MCF 10A (cell line): ENCODE results near the gene C14orf93. TPM values are rescaled to one million over a fixed set of nuclear protein-coding genes. Genes with fewer than 3 reads are reported as not detected.
A peak's percentile ranks its signal among the peaks of the same experiment; 100 is the strongest.

Source experiments
- BruUV-seq: library from RNA; stranded (reverse); fragments of 400-500 nt; replicated peaks from 2 replicates; lab custom pipeline; 2021; lab: Mats Ljungman, UMichigan
- CTCF ChIA-PET: fragments of 300-600 bp; sonication (Branson Sonifier 250); formaldehyde crosslinking; extraction: SDS; loops from one replicate; lab custom pipeline; 2021; ENCODE audit warnings: antibody characterized with exemption, inconsistent platforms; lab: Yijun Ruan, JAX
- POLR2A ChIA-PET: fragments of 300-600, 350-650 bp; sonication (Branson Sonifier 250); formaldehyde crosslinking; extraction: SDS; loops from one replicate; lab custom pipeline; 2020; ENCODE audit warnings: antibody characterized with exemption, inconsistent platforms; lab: Yijun Ruan, JAX
- DNase-seq: peaks from one replicate; pipeline ENCODE4 v3.0.0-alpha.2; 2018; ENCODE audit not compliant: unreplicated experiment
- H3K27ac Mint-ChIP-seq: one replicate; pipeline ENCODE4 v1.8.0; 2022; ENCODE audit warnings: mild to moderate bottlenecking, low read depth, mixed read lengths; ENCODE audit not compliant: unreplicated experiment
- H3K27me3 Mint-ChIP-seq: one replicate; pipeline ENCODE4 v1.8.0; 2022; ENCODE audit warnings: mixed read lengths; ENCODE audit not compliant: insufficient read depth, unreplicated experiment
- H3K36me3 Mint-ChIP-seq: one replicate; pipeline ENCODE4 v1.8.0; 2022; ENCODE audit warnings: mild to moderate bottlenecking, moderate library complexity, mixed read lengths; ENCODE audit not compliant: insufficient read depth, unreplicated experiment
- H3K4me1 Mint-ChIP-seq: one replicate; pipeline ENCODE4 v1.8.0; 2022; ENCODE audit warnings: mixed read lengths; ENCODE audit not compliant: insufficient read depth, unreplicated experiment
- H3K4me3 Mint-ChIP-seq: one replicate; pipeline ENCODE4 v1.8.0; 2022; ENCODE audit warnings: mild to moderate bottlenecking, moderate library complexity, mixed read lengths; ENCODE audit not compliant: unreplicated experiment
- H3K9me3 Mint-ChIP-seq: one replicate; pipeline ENCODE4 v1.8.0; 2022; ENCODE audit warnings: mixed read lengths; ENCODE audit not compliant: unreplicated experiment
- intact Hi-C: fragments of 100-400 bp; cut with micrococcal nuclease; formaldehyde crosslinking; loops from 2 replicates; pipeline ENCODE4 v1.14.1; 2022
- total RNA-seq: library from RNA; stranded (reverse); gene quantifications from 2 replicates; pipeline ENCODE4 v1.2.3, GENCODE V29; 2022
- TF ChIP-seq, protein P1 (sequence below): fragments of 200-600 bp; IDR thresholded peaks from one replicate; pipeline ENCODE4 v1.8.0; 2022; ENCODE audit warnings: antibody characterized with exemption, mild to moderate bottlenecking; ENCODE audit not compliant: unreplicated experiment

Gene C14orf93
- total RNA-seq, 1 experiment from 2014 or later, result 6.1 TPM

DNA sequence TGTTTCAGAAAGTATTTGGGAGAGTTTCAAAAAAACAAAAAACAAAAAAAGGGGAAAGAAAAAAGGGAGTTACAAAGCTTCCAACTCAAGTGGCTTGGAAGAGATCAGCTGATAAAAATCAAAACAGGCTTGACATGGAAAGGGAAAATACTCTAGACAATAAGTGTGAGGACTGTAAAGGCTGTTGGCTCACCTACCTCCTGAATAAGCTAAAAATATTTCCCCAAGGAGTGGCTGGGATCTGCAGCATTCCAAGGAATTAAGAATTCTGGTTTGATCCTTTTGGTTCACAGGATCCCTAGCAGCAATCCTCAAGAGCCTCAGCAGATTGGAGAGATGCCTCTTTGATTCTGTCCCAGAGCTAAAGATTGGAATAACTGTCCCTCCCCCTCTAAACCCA, 16.4 kb downstream of the C14orf93 start:
- H3K36me3 Mint-ChIP-seq, result peaks cover 39% of the 10 kb centered on the region
- DNase-seq, result no peak
- H3K4me3 Mint-ChIP-seq, result no peak overlapping the region
- H3K4me1 Mint-ChIP-seq, result peaks cover 16% of the 10 kb centered on the region
- CTCF ChIA-PET, result interaction anchor here (0.6 to 24.6 kb wide), 19 partner anchors 8 to 380 kb away, joined by 3 to 620 read pairs (median 4); partner anchors contain the start of genes AJUBA and CDH24
- POLR2A ChIA-PET, result interaction anchor here (0.6 to 1.7 kb wide), 5 partner anchors 11 to 206 kb away, joined by 3 to 11 read pairs (median 4); partner anchors contain the start of gene AJUBA
- TF ChIP-seq, protein P1, sequence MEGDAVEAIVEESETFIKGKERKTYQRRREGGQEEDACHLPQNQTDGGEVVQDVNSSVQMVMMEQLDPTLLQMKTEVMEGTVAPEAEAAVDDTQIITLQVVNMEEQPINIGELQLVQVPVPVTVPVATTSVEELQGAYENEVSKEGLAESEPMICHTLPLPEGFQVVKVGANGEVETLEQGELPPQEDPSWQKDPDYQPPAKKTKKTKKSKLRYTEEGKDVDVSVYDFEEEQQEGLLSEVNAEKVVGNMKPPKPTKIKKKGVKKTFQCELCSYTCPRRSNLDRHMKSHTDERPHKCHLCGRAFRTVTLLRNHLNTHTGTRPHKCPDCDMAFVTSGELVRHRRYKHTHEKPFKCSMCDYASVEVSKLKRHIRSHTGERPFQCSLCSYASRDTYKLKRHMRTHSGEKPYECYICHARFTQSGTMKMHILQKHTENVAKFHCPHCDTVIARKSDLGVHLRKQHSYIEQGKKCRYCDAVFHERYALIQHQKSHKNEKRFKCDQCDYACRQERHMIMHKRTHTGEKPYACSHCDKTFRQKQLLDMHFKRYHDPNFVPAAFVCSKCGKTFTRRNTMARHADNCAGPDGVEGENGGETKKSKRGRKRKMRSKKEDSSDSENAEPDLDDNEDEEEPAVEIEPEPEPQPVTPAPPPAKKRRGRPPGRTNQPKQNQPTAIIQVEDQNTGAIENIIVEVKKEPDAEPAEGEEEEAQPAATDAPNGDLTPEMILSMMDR, result no peak
- intact Hi-C loops, result no loop called here
- no peak overlapping the region for H3K27ac Mint-ChIP-seq
- no TSS peak for BruUV-seq
- no peaks in the 10 kb centered on the region for H3K9me3 Mint-ChIP-seq
- H3K27me3 Mint-ChIP-seq, result no peaks in the 10 kb centered on the region

DNA sequence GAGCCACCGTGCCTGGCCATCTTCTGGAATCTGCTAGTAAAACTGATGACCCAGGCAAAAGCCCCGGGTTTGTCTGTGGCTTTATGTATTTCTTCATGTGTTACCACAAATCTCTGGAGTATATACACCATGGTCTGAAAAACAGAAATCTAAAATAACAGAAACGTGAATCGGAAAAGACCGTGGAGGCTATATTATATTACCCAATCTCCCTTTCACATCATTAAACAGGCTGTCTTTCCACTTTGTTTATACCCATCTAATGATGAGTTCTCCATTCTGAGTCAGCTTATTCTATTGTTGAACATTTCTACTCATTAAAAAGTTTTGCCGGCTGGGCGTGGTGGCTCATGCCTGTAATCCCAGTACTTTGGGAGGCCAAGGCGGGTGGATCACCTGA, 18.1 kb downstream of the C14orf93 start:
- DNase-seq, result no peak
- H3K36me3 Mint-ChIP-seq, result peaks cover 46% of the 10 kb centered on the region
- H3K27me3 Mint-ChIP-seq, result no peaks in the 10 kb centered on the region
- peaks cover 16% of the 10 kb centered on the region for H3K4me1 Mint-ChIP-seq
- no peak overlapping the region for H3K27ac Mint-ChIP-seq
- no peak overlapping the region for H3K4me3 Mint-ChIP-seq
- BruUV-seq, result no TSS peak
- intact Hi-C loops, result no loop called here
- H3K9me3 Mint-ChIP-seq, result no peaks in the 10 kb centered on the region
- CTCF ChIA-PET, result interaction anchor here (0.7 to 24.6 kb wide), 3 partner anchors 14 to 91 kb away, joined by 4 to 620 read pairs (median 8); partner anchors contain the start of gene CDH24
- POLR2A ChIA-PET, result interaction anchor here (1.1 kb wide), 1 partner anchor 14 kb away, joined by 4 read pairs; no protein-coding TSS in a partner anchor
- TF ChIP-seq, protein P1, result no peak

DNA sequence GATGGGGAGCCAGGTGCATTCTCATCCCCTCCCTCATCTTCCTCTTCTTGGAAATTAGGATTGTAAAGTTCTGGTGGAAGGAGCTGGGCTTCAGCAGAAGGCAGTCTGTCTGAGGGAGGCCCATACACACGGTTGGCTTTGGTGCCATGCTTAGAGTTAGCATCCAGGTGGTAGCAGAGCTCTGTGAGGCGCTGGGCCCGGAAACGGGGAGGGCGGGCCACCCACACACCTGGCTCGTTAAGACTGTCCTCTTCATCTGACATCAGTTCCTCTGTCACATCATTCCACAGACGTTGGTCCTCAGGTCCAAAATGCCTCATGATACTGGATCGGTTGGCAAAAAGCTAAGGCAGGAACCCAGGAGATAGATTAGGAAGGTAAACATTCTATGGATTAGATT, 22.7 kb downstream of the C14orf93 start:
- Mint-ChIP-seq H3K4me3 (no peak overlapping the region), H3K4me1 (peaks cover 6% of the 10 kb centered on the region), H3K9me3 (no peaks in the 10 kb centered on the region), H3K27me3 (no peaks in the 10 kb centered on the region), H3K27ac (no peak overlapping the region), H3K36me3 (peaks cover 39% of the 10 kb centered on the region)
- intact Hi-C loops, result no loop called here
- DNase-seq, result no peak
- no TSS peak for BruUV-seq
- TF ChIP-seq, protein P1, result no peak
- POLR2A ChIA-PET, result interaction anchor here (0.9 to 12.7 kb wide), 13 partner anchors 10 to 108 kb away, joined by 3 to 133 read pairs (median 9); partner anchors contain the start of genes ACIN1, C14orf119, CDH24 and HAUS4
- CTCF ChIA-PET, result interaction anchor here (0.6 to 24.6 kb wide), 26 partner anchors 10 to 148 kb away, joined by 3 to 620 read pairs (median 12); partner anchors contain the start of genes ACIN1, CDH24, HAUS4 and PRMT5

DNA sequence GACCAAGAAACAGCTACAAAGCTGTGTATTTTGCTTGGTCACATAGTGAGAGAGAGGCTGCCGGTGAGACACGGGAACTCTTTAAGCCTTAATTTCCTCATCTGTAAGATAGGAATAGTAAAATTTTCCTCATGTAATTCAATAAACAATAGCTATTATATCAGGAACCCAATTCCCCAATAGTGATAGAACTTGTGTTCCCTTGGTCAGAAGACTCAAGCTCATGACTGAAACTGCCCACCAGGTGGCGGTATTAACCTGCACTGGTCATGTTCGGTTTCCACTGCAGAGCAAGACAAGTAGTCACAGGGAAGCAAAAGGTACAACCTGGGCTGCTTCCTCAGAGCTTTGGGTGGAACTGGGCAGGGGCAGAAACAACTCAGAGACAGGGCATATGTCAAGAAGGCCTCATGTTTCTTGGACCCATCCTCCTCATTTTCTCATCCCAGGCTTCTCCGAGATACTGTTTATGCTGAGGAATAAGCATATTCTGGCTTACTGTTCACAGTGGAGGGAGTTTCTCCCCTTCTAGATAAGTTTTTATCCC, 23.4 kb downstream of the C14orf93 start:
- H3K4me1 Mint-ChIP-seq, result peaks cover 6% of the 10 kb centered on the region
- H3K36me3 Mint-ChIP-seq, result peaks cover 32% of the 10 kb centered on the region
- ChIA-PET CTCF (interaction anchor here (0.6 to 24.6 kb wide), 56 partner anchors 9 to 1410 kb away, joined by 3 to 620 read pairs (median 5); partner anchors contain the start of genes ACIN1, CDH24, HAUS4 and PRMT5), POLR2A (interaction anchor here (0.6 to 12.7 kb wide), 22 partner anchors 9 to 431 kb away, joined by 3 to 133 read pairs (median 4); partner anchors contain the start of genes ACIN1, C14orf119, CDH24 and HAUS4)
- H3K4me3 Mint-ChIP-seq, result no peak overlapping the region
- no peak overlapping the region for H3K27ac Mint-ChIP-seq
- BruUV-seq, result no TSS peak
- TF ChIP-seq, protein P1, result peak; percentile 75
- H3K9me3 Mint-ChIP-seq, result no peaks in the 10 kb centered on the region
- no peaks in the 10 kb centered on the region for H3K27me3 Mint-ChIP-seq
- DNase-seq, result peak; percentile 87
- intact Hi-C loops, result loop anchor here (1.0 kb wide), 2 partner anchors 72 to 123 kb away; no protein-coding TSS in a partner anchor
